Caco-2 (cell line): ENCODE data around the gene FRMD3. TPM values are rescaled to one million over a fixed set of nuclear protein-coding genes. Genes with fewer than 3 reads are reported as not detected.

Experiments
- BruUV-seq: library from RNA; stranded (reverse); fragments of 400-500 nt; replicated peaks from 2 replicates; lab custom pipeline; 2021; lab: Mats Ljungman, UMichigan
- CTCF ChIA-PET: fragments of 300-600 bp; sonication (Branson Sonifier 250); formaldehyde crosslinking; loops from one replicate; lab custom pipeline; 2022; ENCODE audit warnings: antibody characterized with exemption; lab: Charles Lee
- POLR2A ChIA-PET: fragments of 300-600 bp; sonication (Branson Sonifier 250); formaldehyde crosslinking; loops from one replicate; lab custom pipeline; 2022; ENCODE audit warnings: antibody characterized with exemption; lab: Charles Lee
- DNase-seq, 2 experiments: peaks; one replicate each; pipeline versions ENCODE4 v3.0.0 to v3.0.0-alpha.2; 2020 to 2022
- H3K27me3 ChIP-seq: replicated peaks from 2 replicates; pipeline ENCODE4 v1.6.0; 2011; ENCODE audit warnings: low read length; ENCODE audit not compliant: control insufficient read depth, insufficient read depth
- H3K36me3 ChIP-seq: 2 replicates; pipeline ENCODE4 v1.5.1; 2011; ENCODE audit warnings: low read length; ENCODE audit not compliant: control insufficient read depth, insufficient read depth
- H3K4me1 ChIP-seq: fragments of 250-450 bp; sonication (Bioruptor Pico); 2 replicates; pipeline ENCODE4 v1.5.1; 2020; ENCODE audit warnings: mild to moderate bottlenecking
- H3K4me3 ChIP-seq: 2 replicates; pipeline ENCODE4 v1.5.1; 2011; ENCODE audit warnings: low read depth, mild to moderate bottlenecking, control low read depth, low read length
- H3K9me3 ChIP-seq: fragments of 250-450 bp; sonication (Bioruptor Pico); 2 replicates; pipeline ENCODE4 v1.5.1; 2020; ENCODE audit warnings: mild to moderate bottlenecking, moderate library complexity
- H3K27ac Mint-ChIP-seq: one replicate; pipeline ENCODE4 v1.8.0; 2022; ENCODE audit warnings: mixed read lengths; ENCODE audit not compliant: unreplicated experiment
- H3K27me3 Mint-ChIP-seq: one replicate; pipeline ENCODE4 v1.8.0; 2022; ENCODE audit warnings: mixed read lengths; ENCODE audit not compliant: insufficient read depth, unreplicated experiment
- H3K36me3 Mint-ChIP-seq: one replicate; pipeline ENCODE4 v1.8.0; 2022; ENCODE audit warnings: mild to moderate bottlenecking, mixed read lengths; ENCODE audit not compliant: insufficient read depth, unreplicated experiment
- H3K4me1 Mint-ChIP-seq: one replicate; pipeline ENCODE4 v1.8.0; 2022; ENCODE audit warnings: low read depth, mixed read lengths; ENCODE audit not compliant: unreplicated experiment
- H3K4me3 Mint-ChIP-seq: one replicate; pipeline ENCODE4 v1.8.0; 2022; ENCODE audit warnings: mild to moderate bottlenecking, moderate library complexity, mixed read lengths; ENCODE audit not compliant: unreplicated experiment
- H3K9me3 Mint-ChIP-seq: one replicate; pipeline ENCODE4 v1.8.0; 2022; ENCODE audit warnings: mixed read lengths; ENCODE audit not compliant: unreplicated experiment
- intact Hi-C: fragments of 100-400 bp; cut with micrococcal nuclease; formaldehyde crosslinking; loops from one replicate; pipeline ENCODE4 v1.10.0; 2022; ENCODE audit not compliant: unreplicated experiment
- total RNA-seq: library from RNA; stranded (reverse); gene quantifications from 2 replicates; pipeline ENCODE4 v1.2.3, GENCODE V29; 2022
- TF ChIP-seq, protein P1 (sequence below), 2 experiments: fragments of 200-600 bp in 1 of 2; IDR thresholded peaks; 1 replicate in 1 of 2; 2 replicates in 1 of 2; pipeline versions ENCODE4 v1.5.1 to v1.8.0; 2011 to 2022; ENCODE audit warnings: antibody characterized with exemption in 1 of 2, control low read depth in 1 of 2, inconsistent platforms in 1 of 2, low read depth in 1 of 2, low read length in 1 of 2, mild to moderate bottlenecking in 1 of 2, moderate library complexity in 1 of 2; ENCODE audit not compliant: insufficient read depth in 1 of 2, severe bottlenecking in 1 of 2, unreplicated experiment in 1 of 2

Gene FRMD3
- total RNA-seq, 1 experiment from 2014 or later, result not detected

DNA sequence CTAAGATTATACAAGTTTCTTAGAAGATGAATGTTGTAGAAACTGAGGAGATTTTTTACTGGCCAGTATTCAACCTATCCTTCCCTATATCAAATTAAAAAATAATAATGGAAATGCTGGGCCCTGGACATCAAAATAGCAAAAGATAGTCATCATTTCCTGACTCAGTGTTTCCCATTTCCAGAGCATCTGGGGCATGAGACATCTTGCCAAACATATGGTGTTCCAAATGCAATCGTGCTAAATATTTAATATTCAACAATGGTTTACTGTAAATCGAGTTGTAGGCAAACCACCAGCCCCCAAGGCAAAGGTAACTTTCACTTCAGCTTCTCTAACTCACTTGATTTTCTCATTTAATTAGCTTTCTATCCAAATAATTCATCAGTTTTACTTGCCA, 152.9 kb downstream of the FRMD3 start:
- ChIA-PET CTCF (no interaction called here), POLR2A (no interaction called here)
- Histone ChIP-seq H3K4me3 (no peak overlapping the region), H3K4me1 (no peaks in the 10 kb centered on the region), H3K36me3 (no peaks in the 10 kb centered on the region), H3K9me3 (no peaks in the 10 kb centered on the region), H3K27me3 (no peaks in the 10 kb centered on the region)
- Mint-ChIP-seq H3K4me1 (no peaks in the 10 kb centered on the region), H3K4me3 (no peak overlapping the region), H3K9me3 (peaks cover 11% of the 10 kb centered on the region), H3K27ac (no peak overlapping the region), H3K36me3 (no peaks in the 10 kb centered on the region), H3K27me3 (no peaks in the 10 kb centered on the region)
- no peak for DNase-seq
- TF ChIP-seq, protein P1, sequence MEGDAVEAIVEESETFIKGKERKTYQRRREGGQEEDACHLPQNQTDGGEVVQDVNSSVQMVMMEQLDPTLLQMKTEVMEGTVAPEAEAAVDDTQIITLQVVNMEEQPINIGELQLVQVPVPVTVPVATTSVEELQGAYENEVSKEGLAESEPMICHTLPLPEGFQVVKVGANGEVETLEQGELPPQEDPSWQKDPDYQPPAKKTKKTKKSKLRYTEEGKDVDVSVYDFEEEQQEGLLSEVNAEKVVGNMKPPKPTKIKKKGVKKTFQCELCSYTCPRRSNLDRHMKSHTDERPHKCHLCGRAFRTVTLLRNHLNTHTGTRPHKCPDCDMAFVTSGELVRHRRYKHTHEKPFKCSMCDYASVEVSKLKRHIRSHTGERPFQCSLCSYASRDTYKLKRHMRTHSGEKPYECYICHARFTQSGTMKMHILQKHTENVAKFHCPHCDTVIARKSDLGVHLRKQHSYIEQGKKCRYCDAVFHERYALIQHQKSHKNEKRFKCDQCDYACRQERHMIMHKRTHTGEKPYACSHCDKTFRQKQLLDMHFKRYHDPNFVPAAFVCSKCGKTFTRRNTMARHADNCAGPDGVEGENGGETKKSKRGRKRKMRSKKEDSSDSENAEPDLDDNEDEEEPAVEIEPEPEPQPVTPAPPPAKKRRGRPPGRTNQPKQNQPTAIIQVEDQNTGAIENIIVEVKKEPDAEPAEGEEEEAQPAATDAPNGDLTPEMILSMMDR (IDR thresholded peaks at IDR 0.05; ENCODE audit: insufficient read depth in 1 of 2, low read depth in 1 of 2, low read length in 1 of 2, severe bottlenecking in 1 of 2, unreplicated experiment in 1 of 2), result no peak
- intact Hi-C loops, result no loop called here
- no TSS peak for BruUV-seq

- Histone ChIP-seq H3K27me3 (no peaks in the 10 kb centered on the region), H3K4me1 (no peaks in the 10 kb centered on the region), H3K36me3 (no peaks in the 10 kb centered on the region), H3K4me3 (no peak overlapping the region), H3K9me3 (no peaks in the 10 kb centered on the region)
- no peak overlapping the region for H3K4me3 Mint-ChIP-seq
- no peaks in the 10 kb centered on the region for H3K27me3 Mint-ChIP-seq
- CTCF ChIA-PET, result no interaction called here
- H3K36me3 Mint-ChIP-seq, result no peaks in the 10 kb centered on the region
- intact Hi-C loops, result no loop called here
- BruUV-seq, result no TSS peak
- TF ChIP-seq, protein P1 (IDR thresholded peaks at IDR 0.05; ENCODE audit: insufficient read depth in 1 of 2, low read depth in 1 of 2, low read length in 1 of 2, severe bottlenecking in 1 of 2, unreplicated experiment in 1 of 2), result no peak
- H3K27ac Mint-ChIP-seq, result no peak overlapping the region
- DNase-seq, result no peak
- peaks cover 19% of the 10 kb centered on the region for H3K9me3 Mint-ChIP-seq
- no peaks in the 10 kb centered on the region for H3K4me1 Mint-ChIP-seq
- POLR2A ChIA-PET, result no interaction called here
Observed at GRCh38 chr9:83384214-83384613, 154.0 kb downstream of the FRMD3 start.

DNA sequence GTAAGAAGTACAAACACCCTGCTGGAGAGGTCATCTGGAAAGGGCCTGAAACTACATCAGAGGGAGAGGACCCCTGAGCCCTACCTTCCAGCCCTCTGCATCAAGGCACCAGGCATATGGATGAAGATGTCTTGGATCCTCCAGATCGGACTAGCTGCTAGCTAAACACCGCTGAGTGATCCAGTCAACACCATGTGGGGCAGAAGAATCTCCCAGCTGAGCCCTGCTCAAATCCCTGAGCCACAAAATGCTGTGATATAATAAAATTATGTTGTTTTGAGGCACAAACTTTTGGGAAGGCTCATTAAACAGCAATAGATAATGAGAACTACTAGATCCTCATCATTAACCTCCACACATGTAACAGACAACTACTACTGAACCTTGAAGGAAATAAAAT, 155.2 kb downstream of the FRMD3 start:
- TF ChIP-seq, protein P1 (IDR thresholded peaks at IDR 0.05; ENCODE audit: insufficient read depth in 1 of 2, low read depth in 1 of 2, low read length in 1 of 2, severe bottlenecking in 1 of 2, unreplicated experiment in 1 of 2), result no peak
- intact Hi-C loops, result no loop called here
- Histone ChIP-seq H3K4me3 (no peak overlapping the region), H3K36me3 (no peaks in the 10 kb centered on the region), H3K9me3 (no peaks in the 10 kb centered on the region), H3K4me1 (no peaks in the 10 kb centered on the region), H3K27me3 (no peaks in the 10 kb centered on the region)
- Mint-ChIP-seq H3K4me3 (no peak overlapping the region), H3K36me3 (no peaks in the 10 kb centered on the region), H3K4me1 (no peaks in the 10 kb centered on the region), H3K27me3 (no peaks in the 10 kb centered on the region), H3K27ac (no peak overlapping the region), H3K9me3 (peaks cover 19% of the 10 kb centered on the region)
- BruUV-seq, result no TSS peak
- POLR2A ChIA-PET, result no interaction called here
- DNase-seq, result no peak
- CTCF ChIA-PET, result no interaction called here
